Stimulated activated CD8-positive, alpha-beta memory T cell treated with anti-CD3 and anti-CD28 coated beads, Interleukin-4, amount 100 ng/mL, for 24 hours (primary cell): ENCODE results near the gene RAB3IL1.
"Not testable (repeated sequence)": the region's sequence is repeated elsewhere in the genome, so short reads cannot be mapped to it uniquely, and the experiment has no call there.

Source experiments
- DNase-seq: peaks from one replicate; pipeline ENCODE4 v3.0.0-alpha.2; 2020; ENCODE audit warnings: low read depth

The RAB3IL1 gene

GRCh38 chr11:61885784-61886580 lies 31.4 kb downstream of the RAB3IL1 start:
- no peak for DNase-seq

GRCh38 chr11:61885166-61885778 lies 32.1 kb downstream of the RAB3IL1 start:
- no peak for DNase-seq

DNA sequence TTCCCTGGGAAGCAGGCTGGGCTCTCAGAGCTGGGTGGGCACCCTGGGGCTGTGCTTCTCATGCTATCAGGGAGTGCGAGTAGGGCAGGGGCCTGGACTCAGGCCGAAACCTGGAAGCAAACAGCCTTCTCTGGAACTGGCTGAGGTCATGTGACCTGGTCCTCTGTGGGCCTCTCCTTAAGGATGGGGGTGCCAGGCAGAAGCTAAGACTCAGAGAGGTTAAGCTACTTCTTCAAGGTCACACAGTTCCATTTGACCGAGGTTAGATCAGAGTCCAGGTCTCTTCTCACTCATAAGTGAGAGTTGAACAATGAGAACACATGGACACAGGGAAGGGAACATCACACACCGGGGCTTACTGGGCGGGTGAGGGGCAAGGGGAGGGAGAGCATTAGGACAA lies 33.4 kb downstream of the RAB3IL1 start:
- no peak for DNase-seq

DNA sequence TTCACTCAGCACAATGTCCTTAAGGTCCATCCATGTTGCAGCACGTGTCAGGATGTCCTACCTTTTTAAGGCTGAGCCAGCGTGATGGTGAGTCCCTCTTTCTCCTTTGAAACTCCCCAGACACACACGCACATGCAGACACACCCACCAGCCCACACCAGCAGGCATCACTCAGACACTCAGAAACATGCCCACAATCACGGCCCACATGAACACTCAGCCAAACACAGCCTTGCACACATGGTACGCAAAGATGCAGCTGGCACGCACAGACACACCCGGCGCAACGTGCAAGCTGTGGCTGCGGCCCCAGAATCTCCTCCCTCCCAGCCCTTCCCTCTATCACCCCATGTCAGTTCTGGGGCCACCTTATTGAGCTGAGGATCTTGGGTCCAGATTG lies 34.0 kb downstream of the RAB3IL1 start:
- DNase-seq = no peak

GRCh38 chr11:61882879-61883278 lies 34.5 kb downstream of the RAB3IL1 start:
- no peak for DNase-seq

- DNase-seq = not testable (repeated sequence)
These were observed 35.1 kb downstream of the RAB3IL1 start for GRCh38 chr11:61882267-61882666.

- no peak for DNase-seq
These were observed 36.0 kb downstream of the RAB3IL1 start for GRCh38 chr11:61881397-61881796.

- no peak for DNase-seq
These were observed 36.9 kb downstream of the RAB3IL1 start for GRCh38 chr11:61880454-61880853.

- DNase-seq = no peak
These were observed 37.3 kb downstream of the RAB3IL1 start for GRCh38 chr11:61880031-61880430.

GRCh38 chr11:61879152-61879551 lies 38.2 kb downstream of the RAB3IL1 start:
- no peak for DNase-seq

DNA sequence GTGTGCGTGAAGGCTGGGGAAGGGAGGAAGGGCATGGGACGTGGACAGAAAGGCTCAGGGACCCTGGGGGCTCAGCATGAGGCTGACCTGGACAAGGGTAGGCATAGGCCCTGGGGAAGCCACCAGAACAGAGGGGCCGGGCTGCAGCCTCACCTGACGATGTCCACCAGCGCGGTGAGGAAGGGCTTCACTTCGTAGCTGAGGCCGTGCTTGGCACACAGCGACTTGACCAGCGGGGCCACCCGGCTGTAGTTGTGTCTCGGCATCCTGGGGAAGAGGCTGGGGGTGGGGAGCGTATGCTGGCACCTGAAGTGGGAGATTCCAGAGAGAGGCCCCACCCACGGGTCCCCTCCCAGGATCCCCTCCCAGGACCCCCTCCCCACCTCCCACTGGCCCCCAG lies 41.7 kb downstream of the RAB3IL1 start:
- no peak for DNase-seq

GRCh38 chr11:61874853-61875252 lies 42.5 kb downstream of the RAB3IL1 start:
- DNase-seq = no peak

GRCh38 chr11:61874377-61874809 lies 43.0 kb downstream of the RAB3IL1 start:
- no peak for DNase-seq

GRCh38 chr11:61873588-61874376 lies 43.6 kb downstream of the RAB3IL1 start:
- DNase-seq = no peak

- DNase-seq = no peak
These were observed 44.3 kb downstream of the RAB3IL1 start for GRCh38 chr11:61872935-61873565.

GRCh38 chr11:61871158-61871597 lies 46.2 kb downstream of the RAB3IL1 start:
- DNase-seq = peak; percentile 45

- DNase-seq = no peak
These were observed 46.8 kb downstream of the RAB3IL1 start for GRCh38 chr11:61870541-61871031.

- no peak for DNase-seq
These were observed 47.5 kb downstream of the RAB3IL1 start for GRCh38 chr11:61869708-61870451.

DNA sequence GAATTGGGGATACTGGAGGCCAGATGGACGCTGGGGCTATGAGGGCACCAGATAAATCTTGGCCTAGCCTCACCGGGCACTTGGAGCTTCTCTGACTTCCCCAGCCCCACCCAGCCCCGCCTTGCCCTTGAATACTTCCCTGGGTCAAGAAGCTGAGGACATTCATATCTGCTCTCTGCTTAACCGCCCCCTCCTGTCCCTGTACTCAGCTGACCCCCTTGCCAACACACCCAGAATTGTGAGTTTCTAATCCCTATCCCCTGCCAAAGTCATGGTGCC lies 48.0 kb downstream of the RAB3IL1 start:
- DNase-seq = no peak

GRCh38 chr11:61868571-61869428 lies 48.6 kb downstream of the RAB3IL1 start:
- no peak for DNase-seq

DNA sequence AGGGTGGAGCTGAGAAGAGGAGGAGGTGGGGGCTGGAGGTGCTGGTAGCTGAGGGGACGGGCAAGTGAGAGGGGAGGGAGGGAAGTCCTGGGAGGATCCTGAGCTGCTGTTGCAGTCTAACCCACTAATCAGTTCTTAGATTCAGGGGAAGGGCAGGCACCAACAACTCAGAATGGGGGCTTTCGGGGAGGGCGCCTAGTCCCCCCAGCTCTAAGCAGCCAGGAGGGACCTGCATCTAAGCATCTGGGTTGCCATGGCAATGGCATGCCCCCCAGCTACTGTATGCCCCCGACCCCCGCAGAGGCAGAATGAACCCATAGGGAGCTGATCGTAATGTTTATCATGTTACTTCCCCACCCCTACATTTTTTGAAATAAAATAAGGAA lies 50.4 kb downstream of the RAB3IL1 start:
- no peak for DNase-seq
